Stimulated activated CD8-positive, alpha-beta memory T cell treated with anti-CD3 and anti-CD28 coated beads, Interleukin-12 subunit alpha, Interleukin-12 subunit beta, amount 100 ng/mL, for 4 hours (primary cell): Measurements from ENCODE around the gene XRCC2.

Experiments
- DNase-seq: peaks from one replicate; pipeline ENCODE4 v3.0.0-alpha.2; 2020; ENCODE audit warnings: low read depth

The XRCC2 gene

DNA sequence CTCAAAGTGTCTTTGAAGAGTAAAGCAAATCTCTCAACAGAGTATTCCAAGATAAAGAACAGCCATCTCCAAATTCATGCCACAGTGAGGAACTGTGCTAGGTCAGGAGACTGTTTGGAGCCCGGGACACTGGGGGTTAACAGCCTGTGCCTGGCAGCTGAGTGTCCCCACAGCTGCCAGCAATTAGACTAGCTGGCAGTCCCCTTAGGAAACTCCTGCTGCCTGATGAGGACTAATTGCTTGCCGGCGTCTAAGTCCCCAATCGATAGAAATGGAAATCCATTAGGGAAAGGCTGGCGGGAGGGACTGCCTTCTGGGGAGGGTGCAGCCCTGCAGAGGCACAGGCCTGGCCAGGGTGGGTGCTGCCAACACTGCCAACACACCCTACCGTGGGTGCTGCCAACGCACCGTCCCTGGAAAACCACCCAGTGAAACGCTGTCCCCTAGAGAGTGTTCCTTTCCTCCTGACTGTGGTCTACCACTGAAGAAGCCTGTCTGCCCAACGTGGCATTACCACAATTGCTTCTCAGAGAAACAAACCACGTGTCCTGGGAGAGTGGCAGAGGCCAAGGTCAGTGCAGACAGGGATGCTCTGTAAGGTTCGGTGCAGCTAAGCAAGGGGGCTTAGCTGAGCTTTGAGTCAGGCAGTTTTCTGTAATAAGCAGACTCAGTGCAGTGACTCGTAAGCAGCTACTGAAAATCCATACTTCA lies 60.8 kb downstream of the XRCC2 start:
- no peak for DNase-seq

DNA sequence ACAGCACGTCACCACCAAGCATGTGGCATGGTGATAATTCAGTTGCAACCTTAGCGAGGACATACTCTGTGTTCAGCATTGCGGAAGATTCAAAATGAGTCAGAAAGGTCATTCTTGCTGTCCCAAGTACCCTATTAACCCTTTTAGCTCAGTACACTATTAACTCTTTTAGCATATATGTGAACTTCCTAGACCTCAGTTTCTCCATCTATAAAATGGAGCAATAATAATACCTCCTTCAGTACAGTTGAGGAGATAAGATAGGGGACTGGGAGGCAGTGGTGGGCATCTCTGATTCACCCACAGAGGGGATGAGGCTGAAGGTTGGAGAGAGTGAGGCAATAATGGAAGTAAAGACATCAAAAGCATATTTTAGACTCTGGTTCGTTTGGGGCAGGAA lies 67.3 kb downstream of the XRCC2 start:
- DNase-seq: no peak

DNA sequence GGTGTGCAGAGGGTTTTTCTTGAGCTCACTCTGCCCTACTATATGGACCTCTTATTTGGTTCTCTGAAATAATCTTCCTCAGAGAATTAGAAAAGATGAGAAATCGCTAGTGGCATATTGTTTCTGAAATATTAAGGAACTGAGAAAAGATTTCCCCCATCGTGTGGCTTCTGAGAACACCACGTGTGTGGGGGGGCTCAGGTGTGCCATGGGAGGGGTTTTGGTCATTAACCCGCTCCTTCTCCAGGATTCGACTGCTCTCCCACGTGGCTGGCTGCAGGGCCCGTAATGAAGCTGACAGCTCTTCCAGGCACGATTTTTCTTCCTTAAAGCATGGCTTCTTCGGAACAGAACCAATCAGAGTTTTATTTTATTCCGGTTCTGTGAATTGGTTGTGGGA lies 67.7 kb downstream of the XRCC2 start:
- no peak for DNase-seq

DNA sequence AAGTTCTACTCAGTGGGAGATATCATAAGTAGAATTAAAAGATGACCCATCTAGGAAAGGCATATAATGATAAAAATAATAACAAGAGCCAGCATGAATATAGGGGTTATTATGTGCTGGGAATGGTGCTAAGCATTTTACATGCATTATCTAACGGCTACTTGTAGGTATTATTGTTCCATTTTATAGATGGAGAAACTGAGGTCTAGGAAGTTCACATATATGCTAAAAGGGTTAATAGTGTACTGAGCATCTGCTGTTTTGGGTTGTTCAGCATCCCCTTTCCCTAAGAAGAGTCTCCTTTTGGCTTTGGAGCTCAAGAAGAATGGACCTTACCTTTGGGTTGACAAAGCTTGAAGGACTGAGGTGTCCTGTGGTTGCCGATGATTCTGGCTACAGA lies 68.9 kb downstream of the XRCC2 start:
- no peak for DNase-seq

DNA sequence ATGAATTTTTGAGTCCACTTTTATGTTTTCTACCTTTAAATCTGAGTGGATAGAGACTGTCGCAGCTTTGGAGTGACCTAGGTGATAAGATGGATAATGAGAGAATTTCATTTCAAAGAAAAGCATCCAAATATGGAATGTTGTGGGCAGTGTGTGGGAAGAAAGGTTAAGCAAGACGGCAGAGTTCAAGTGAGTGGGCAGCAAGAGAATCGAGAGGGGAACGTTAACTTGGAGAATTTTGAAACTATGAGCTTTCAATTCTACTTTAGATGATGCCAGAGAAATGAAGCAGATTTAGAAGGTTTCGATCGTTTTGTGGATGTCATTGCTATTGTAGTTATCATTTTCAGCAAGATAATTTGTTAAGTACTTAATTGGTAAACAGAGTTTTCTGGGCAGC lies 73.0 kb downstream of the XRCC2 start:
- DNase-seq: no peak

DNA sequence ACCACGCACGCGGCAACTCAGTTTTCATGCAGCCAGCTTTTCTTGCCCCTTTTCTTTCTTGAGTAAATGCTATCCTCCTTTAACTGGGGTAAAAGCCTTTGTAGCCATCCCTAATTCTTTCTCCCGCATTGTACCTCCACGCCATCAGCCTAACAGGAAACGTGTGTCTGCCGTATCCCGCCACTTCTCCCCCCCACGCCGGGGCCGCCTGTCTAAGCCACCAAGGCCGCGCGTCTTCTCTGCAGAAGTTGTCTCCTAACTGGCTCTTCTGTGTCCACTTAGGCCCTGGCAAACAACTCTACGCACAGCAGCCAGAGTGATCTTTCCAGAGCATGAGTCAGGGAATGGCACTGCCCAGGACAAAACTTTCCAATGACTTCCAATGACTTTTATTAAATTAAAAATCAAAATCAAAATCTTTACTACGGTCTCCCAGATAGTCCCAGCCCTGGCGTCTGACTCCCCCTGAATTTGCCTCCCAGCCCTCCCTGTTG lies 74.6 kb downstream of the XRCC2 start:
- no peak for DNase-seq

DNA sequence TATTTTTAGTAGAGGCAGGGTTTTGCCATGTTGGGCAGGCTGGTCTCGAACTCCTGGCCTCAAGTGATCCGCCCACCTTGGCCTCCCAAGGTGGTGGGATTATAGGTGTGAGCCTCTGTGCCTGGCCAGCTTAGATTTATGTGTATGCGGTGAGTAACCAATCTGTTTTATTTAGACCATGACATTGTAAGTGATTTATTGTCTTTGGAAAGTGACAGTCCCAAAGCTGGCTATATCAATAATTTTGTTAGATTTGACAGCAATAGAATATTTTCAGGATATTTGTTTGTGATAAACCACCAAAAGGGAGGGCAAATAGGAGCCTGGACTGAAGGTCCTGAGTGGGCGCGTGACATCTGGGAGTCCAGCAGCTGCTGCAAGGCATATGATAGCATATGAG lies 75.7 kb downstream of the XRCC2 start:
- DNase-seq: no peak

DNA sequence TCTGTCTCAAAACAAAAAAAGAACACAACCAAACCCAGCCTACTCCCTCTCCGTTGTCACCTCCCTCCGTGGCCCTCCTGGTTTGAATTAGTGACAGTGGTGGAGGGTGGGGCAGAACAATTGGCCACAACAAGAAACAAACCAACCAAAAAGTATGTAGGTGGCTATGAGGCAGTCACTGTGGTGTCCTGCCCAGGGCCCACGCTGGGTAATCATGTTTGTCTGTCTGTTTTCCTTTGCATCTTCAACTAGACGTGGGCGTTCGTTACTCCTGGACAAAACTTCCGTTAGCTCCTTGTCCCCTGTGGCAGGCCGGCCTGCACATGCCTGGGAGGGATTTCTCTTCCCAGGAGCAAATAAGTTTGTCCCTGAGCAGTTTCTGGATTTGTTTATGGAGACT lies 78.4 kb downstream of the XRCC2 start:
- DNase-seq: no peak

DNA sequence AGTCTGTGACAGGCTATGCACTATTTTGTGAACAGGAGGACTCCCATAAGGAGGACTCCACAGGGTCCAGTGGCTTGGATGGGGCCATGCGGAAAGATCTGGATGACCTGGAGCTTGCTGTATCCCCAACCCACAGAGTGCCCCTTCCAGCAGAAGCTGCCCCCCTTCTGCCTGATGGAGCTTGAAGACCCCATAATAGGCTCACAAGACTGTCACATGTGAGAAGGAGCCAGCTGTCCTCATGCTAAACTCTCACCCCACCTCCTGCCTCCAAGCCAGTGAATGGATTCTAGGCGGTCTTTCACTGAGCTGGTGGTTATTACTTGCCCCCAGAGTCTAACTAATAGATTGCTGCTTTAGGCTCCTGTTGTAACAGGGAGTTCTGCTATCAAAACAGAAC lies 79.1 kb downstream of the XRCC2 start:
- DNase-seq: no peak
